ENCODE results near the gene BTG2.

Gene BTG2

DNA sequence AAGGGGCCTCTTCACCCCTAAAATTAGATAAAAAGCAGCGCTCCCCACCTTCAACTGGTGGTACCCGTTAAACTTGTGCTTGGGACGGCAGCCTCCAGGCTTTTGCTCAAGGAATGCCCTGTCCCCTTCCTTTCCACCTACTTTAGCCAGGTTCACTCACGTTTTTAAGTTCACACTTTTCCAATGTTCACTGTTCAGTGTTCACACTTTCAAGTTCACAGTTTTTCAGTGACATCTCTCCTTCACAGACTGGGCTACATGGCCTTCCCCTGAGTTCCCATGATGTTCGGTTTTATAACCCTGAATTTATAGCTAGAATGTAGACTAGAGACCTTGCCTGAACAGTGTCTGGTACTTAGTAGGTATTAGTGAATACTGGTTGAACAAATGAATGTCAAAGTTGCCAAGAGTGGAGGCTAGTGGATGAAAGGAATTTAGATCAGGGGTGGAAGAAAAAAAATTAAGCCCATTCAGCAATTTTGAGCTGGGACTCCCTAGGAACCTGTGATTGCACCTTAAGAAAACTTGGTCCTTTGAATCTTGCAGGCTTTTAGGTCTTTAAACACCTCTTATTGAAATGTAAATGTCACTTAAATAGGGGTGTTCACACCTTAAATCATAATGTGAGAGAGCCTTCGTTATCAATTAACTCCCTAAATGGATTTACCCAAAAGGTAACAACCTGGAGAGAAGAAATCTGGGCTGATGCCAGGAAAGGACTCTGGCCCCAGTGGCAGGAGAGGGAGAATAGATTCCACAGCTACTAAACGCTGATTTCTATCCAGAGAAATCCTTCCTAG lies 12.3 kb downstream of the BTG2 start:
- DNase-seq (ENCODE audit: low read depth): no peak

DNA sequence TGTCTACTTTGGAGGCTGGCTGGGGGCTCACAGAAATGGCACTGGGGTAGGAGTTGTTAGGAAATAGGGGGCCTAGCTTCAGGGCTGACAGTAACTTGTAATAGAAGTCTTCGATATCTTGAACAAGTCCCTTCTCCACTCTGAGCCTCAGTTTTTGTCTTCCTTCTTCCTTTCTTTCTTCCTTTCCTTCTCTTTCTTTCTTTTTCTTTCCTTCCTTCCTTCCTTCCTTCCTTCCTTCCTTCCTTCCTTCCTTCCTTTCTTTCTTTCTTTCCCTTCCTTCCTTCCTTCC lies 12.9 kb downstream of the BTG2 start:
- DNase-seq (ENCODE audit: low read depth): no peak

DNA sequence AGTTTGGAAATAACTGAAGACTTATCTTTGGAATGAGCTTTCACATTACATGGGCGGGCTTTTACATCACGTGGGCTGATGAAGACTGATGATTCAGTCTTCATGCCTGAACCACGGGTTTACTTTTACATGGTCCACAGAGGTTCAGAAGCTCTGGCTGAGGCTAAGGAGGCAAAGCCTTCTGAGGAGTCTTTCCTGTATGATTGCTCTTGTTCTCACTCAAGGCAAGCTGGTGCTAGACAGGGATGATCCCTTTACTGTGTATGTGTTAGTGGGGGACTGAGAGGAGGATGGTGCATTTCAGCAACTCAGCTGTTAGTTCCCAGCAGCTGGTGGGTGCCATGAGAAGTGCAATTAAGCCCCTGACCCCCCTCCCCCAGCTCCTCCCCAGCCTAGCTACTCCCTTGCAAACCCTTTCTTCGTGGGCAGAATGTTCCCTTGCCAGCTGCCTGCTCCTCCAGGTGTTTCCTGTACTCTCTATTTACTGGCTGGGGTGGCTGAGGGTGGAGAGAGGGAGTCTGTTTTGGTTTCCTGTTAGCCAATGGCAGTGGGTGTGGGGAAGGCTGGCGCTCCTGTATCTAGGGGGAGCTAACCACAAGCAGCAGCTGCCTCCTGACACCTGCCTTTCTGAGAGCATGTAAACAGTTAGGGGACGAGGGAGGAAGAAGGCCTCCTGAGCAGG lies 15.4 kb downstream of the BTG2 start:
- DNase-seq (ENCODE audit: low read depth): no peak

DNA sequence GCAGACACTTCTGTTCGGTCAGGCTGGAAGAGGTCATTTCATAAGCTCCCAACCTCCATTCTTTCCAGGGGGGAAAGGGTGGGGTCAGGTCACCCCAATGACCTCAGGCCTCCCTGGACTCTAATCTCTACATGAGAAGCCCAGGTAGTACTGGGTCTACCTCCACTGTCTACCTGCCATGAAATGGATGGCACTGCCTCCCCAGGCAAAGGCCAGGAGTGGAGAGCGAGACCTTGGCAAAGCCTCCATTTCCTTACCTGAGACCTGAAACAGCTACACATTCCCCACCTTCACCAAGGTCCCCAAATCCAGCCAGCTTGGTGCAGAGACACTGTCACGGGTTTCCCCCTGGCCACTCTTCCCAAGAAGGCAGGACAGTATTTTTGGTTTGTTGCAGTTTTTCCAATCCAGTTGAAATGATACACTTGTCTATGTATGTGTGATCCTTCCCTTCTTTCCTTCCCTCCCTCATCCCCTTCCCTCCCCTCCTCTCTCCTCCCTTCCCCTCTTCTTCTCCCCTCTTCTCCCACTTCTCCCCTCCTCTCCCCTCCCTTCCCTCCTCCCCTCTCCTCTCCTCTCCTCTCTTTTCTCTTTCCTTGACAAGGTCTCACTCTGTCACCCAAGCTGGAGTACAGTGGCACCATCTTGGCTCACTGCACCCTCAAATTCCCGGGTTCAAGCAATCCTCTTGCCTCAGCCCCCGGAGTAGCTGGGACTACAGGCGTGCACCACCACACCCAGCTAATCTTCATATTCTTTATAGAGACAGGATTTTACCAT lies 16.1 kb downstream of the BTG2 start:
- DNase-seq (ENCODE audit: low read depth): no peak

DNA sequence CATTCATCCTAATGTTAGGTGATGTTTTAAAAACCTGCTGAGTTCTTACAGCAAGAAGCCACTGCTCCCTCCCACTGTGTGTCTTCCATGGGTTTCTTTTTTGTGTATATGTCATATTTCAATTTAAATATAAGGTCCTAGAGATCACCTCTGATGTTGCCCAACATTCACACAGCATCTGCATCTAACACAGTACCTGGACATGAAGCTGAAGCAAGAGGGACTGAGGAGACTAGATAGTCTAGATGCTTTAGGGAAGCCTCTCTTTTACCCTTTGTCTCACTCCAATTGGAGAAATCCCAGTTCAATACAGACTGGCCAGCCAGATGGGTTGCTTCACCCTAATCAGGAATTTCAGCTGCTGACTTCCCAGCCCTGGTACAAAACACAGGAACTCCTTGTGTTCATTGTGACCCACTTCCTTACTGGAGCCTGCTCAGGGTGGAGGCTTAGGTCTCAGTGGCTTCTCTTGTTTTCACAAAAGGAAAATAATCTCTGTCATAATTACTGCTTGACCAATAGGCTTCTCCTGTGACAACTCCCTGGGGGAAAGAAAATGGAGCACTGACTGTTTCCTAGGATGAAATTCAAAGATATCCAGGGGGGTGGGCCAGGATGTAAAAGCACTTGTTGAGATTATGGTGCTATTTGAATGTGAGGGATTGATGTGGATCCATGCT lies 17.3 kb downstream of the BTG2 start:
- no peak for DNase-seq (ENCODE audit: low read depth)

DNA sequence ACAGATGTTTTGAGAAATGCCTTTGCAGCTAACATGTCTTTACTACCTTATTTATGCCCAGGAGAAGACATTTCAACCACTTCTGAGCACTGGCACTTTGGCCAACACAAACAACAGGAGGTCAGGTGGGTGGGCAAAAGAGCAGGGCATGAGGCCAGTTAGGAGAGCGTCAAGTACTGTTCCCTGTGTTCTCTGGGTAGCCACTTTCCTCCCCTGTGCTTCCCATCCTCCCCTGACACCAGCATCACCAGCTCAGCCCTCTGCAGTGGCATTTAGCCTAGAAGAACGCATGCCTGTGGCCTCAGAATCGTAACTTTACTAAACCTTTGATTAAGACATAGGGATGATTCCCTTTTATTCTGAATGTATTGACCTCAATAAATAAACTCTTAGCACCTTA lies 18.3 kb downstream of the BTG2 start:
- no peak for DNase-seq (ENCODE audit: low read depth)

DNA sequence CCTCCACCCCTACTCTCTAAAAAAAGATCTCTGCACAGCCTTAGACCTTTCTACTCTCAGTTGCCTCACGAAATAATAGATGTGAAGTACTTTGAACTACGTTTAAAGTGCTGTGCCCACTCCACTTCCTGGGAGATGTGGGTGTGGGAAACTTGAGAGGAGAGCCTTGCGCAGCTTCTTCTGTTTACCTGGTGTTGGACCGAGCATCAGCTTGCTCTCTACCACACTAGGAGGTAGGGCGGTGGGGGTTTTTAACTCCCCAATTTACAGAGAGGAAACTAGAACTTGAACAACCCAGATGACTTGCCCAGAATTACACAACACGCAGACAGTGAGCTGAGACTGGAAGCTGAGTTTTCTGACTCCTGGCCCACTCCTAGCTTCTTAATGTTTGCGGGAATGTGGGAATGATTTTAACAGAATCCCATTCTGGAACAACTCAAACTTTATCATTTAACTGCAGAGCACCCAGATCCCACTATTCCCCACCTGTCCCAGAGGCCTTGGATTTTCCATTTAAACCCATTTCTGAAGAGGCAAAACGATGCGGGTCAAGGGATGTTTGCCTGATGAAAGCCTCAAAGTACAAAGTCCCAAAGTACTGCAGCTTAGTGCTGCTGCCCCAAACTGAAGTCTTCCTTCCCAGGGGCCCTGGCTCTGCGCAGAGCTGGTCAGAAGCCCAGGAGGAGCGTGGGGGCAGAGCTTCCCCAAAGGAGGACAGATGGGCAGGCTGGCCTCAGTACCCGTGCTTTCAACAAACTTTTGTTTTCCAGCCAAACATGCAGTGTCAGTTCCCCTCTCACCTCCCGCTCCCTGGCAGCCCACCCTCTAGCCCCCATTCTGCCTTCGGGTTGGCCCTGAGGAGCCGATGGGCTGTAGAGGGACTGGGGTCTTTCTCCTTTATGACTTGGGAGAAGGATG lies 19.0 kb downstream of the BTG2 start:
- no peak for DNase-seq (ENCODE audit: low read depth)

DNA sequence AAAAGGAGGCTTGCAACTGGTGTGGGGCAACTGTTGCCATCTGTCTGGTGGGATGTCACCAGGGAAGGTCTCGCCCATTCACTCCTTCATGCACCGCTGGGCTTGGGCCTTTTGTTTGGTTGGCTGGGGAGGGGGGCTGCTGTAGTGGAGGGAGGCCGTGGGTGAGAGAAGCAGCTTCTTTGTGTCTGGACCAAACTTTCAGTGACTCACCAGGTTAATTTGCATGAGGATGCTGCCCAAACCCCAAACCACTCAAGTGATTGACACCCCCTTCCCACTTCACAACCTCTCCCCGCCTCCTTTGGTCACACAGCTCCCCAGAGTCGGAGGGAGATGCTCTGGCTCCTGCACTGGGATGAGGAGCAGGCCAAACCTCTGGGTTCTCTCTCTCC lies 19.7 kb downstream of the BTG2 start:
- no peak for DNase-seq (ENCODE audit: low read depth)

DNA sequence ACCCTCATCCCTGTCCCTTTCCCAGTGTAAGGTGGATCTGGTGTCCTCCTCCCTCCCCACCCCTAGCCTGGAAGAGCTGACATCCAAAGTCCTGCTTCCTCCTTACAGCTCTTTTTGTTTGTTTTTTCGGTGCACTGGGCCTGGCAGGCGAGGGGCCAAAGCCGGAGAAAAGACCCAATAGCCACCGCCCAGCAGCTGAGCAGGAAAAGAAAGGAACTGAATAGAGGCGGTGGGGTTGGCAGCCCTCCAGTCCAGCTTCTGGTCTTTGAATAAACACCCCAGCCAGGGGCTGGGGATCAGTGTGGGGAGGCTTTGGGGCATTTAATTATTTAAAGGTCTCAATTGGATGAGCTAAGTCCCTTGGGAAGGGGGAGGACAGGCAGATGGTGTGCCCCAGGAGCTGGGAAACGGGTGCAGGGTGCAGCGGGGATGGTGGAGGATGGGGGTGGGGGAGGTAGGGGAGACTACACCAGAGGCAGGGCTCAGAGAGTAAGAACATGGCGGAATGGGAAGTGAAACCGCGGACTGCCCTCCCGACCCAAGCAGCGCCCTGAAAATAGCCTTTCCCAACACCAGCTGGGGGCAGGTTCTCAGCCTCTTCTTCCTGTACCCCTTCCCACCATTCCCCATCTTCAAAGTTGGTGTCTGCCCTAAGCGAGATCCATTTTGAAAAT lies 20.2 kb downstream of the BTG2 start:
- DNase-seq (ENCODE audit: low read depth): no peak

DNA sequence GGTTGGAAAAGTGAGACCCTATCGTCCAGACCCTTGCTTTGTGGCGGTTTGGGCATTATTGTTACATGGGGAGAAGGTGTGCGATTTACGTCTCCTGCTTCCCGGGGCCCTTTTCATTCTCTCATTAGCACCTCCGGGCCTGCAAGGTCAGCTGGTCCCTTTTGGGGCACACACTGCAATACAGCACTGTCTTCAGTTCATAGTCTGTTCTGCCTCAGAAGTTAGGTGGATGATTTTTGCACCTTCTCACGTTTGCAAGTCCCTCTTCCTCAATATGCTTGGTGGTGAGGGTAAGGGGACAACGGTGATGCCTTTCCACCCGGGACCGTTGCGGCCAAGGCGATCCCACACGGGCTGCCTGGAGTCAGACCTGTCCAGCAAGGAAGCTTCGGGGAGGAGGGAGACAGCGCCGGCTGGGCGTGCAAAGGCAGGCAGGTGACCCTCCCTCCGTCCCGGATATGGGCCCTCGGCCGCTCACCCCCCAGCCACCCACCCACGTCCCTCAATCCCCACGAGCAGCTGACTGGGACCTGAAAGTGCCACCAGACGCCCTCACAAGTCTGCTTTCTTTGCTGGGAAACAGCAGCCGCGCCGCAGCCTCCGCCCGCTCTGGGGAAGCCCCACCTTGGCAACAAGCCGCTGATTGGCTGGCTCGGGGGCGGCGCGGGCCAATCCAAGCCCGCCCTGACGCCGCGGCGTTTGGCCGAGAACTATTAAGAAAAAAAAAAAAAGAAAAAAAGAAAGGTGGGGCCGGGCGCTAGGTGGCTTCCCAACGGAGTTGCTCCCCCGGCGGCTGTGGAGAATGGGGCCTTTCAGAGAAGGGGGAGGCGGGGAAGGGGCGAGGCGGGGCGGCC lies 21.7 kb downstream of the BTG2 start:
- peak; percentile 90 for DNase-seq (ENCODE audit: low read depth)

DNA sequence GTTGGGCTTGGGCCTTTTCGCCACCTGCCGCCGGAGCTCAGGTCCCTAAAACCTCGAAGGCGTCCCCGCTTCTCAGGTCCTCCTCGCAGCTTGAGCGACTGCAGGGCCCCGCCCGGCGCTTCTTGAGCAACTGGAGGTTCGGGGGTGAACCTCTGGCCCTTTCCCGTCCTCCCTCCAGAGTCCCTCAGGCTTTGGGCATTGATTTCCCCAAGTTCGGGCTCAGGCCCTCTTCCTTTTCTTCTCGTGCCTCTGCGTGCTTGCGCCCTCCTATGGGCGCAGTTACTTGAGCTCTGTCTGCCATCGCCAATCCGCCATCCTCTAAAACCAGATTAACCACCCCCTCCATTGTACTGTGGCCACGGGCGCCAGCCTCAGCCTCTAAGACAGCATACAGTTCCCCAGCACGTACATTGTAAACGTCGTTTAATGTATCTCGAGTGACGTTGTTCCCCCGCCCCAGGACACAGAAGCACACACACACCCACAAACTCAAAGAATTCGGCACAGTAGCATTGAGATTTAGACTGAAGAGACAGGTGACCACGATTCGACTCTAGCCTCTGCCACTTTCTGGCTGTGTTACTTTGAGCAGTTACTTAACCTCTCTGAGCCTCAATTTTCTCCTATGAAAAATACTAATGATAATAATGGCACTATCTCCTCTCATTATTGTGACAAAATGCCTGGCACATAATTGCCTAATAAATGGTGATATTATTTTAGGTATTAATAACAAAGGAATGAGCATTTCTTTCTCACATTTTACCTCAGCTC lies 22.6 kb downstream of the BTG2 start:
- no peak for DNase-seq (ENCODE audit: low read depth)

DNA sequence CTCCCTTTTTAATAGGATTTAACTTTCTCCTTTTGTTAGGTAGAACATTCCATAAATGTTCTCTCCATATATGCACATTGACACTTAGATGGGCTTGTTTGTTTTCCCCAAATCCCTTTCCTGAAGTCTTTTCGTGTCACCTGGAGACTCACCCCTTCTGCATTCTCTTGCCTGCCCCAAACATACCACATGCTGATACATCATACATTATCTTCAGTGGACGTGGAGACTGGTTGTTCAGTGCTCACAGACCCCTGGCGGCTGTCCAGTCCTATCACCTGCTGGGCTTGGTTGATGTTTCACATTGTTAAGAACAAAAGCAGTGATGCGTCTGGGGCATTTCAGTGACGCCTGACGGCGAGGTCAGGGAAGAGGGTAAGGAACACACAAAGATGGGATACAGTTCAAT lies 23.4 kb downstream of the BTG2 start:
- no peak for DNase-seq (ENCODE audit: low read depth)

DNA sequence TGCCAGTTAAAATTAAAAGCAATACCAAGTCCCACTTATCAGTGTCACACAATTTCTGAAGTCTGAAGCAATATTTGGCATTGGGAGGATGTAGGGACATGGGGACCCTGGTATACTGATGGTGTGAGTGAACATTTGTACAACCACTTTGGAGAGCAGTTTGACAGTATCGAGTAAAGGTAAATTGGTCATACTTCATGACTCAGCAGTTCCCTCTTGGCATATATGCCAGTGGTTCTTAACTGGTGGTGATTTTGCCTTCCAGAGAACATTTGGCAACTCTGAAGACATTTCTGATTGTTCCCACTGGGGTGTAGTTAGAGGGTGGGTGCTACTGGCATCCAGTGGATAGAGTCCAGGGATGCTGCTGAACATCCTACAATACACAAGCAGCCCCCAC lies 25.9 kb downstream of the BTG2 start:
- no peak for DNase-seq (ENCODE audit: low read depth)

DNA sequence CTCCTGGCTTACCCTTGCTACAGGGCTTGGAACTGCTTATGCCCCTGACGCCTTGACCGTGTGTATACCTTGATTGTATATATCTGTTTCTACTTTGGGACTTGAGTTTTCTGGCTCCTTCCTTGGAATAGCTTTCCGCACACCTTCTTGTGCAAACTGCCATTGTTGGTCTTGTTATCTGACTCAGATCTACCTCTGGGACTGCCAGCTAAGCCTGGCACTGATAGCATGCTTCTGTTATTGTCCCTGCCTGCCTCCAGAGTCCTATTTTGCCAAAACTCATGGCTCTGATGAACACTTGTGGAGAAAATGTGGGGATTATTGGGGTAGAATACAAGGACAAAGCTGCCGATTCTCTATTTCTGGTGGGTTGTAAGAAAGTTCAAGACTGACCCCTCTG lies 30.2 kb downstream of the BTG2 start:
- no peak for DNase-seq (ENCODE audit: low read depth)

DNA sequence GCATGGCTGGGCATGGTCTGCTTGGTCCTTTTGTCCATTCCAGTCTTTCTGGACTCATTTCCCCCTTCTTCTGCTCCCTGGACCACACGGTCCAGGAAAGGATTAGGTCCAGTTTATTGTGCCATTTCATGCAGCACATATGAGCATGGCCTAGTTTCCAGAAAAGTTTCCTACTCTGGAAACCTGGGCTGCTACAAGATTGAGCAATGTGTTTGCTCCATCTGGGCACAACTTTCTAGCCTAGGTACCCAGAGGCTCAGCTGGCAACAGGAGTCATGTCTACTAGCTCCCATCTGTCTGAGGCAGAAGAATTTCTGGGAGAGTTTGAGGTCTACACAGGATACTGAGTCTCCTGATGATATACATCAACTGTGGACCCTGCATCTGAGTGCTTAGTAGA lies 30.8 kb downstream of the BTG2 start:
- DNase-seq (ENCODE audit: low read depth): no peak

DNA sequence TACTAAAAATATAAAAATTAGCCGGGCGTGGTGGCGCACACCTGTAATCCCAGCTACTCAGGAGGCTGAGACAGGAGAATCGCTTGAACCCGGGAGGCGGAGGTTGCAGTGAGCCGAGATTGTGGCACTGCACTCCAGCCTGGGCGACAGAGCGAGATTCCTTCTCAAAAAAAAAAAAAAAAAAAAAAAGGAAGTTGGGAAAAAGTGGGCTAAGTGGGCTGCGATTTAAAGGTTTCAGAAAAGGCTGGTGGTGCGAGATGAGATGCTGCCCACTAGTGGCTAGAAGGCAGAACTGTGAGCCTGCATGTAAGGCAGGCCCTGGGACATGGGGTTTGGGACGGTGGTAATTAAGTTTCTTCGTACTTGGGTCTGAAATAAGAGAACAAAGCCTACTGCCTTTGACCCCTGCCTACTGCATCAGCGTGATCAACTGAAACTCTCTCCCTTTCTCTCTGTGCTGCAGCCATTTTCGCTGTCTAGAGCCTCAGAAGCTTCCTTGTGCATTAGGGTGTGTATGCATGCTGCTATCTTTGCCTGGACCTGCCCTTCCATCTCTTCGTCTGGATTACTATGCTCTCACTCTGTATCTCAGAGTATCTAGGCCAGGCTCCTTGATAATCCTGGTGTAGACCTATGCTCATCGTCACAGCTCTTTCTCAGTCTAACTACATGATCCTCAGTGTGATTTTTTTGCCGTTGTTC lies 33.2 kb downstream of the BTG2 start:
- DNase-seq (ENCODE audit: low read depth): no peak

DNA sequence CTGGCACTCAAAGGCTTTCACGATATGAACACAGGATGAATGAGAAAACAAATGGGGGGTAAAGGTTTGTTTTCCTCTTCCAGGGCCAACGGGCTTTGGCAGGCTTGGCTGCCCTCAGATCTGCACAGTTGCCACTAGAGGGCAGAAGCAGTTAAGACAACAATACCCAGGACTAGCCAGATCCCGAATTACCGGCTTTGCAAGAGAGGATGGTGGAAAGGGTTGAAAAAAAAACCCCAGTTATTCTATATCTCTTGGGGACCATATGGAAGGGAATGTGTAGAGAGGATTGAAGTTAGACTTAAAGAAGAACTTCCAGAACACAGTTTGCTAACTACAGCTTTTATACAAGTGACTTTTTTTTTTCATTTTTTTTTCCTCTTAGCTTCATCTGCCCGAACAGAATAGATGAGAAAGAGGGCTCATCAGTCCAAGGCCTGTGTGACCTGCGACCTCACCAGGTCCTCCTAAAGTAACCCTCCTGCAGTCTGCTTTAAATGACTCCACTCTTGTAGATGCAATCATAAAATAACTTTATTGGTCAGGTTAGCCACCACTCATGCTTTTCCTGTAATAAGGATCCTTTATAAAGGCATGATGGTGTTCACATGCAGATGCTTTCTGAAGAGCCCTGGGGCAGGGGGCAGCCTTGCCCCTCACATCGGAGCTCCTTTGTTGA lies 34.9 kb downstream of the BTG2 start:
- no peak for DNase-seq (ENCODE audit: low read depth)
